Right lobe of liver (tissue), 6 donors: ENCODE measurements around the gene BMP7. TPM values are rescaled to one million over a fixed set of nuclear protein-coding genes. Genes with fewer than 3 reads are reported as not detected.
"Not testable (repeated sequence)": the region's sequence is repeated elsewhere in the genome, so short reads cannot be mapped to it uniquely, and the experiment has no call there.

Source experiments
- ATAC-seq, 4 donors: fragments of 200-7000 bp; cut with Tn5 transposase; one replicate each; pipeline ENCODE4 v1.9.1; 2020; ENCODE audit warnings: mild to moderate bottlenecking in 4 of 4, moderate library complexity in 4 of 4
- DNase-seq, 3 donors: peaks; one replicate each; pipeline ENCODE4 v3.0.0-alpha.2; 2020
- H3K27ac ChIP-seq, 3 donors: fragments of 200-600 bp; one replicate each; pipeline ENCODE4 v1.8.0; 2022
- H3K27me3 ChIP-seq, 2 donors: fragments of 200-600 bp; one replicate each; pipeline ENCODE4 v1.8.0; 2022
- H3K36me3 ChIP-seq, 4 donors: fragments of 200-600 bp; sonication (generic) in 1 of 4; one replicate each; pipeline versions ENCODE4 v1.5.1 to v1.8.0; 2017 to 2022; ENCODE audit warnings: control low read depth in 1 of 4
- H3K4me1 ChIP-seq, 4 donors: fragments of 200-600 bp; sonication (generic) in 1 of 4; one replicate each; pipeline versions ENCODE4 v1.5.1 to v1.8.0; 2017 to 2022; ENCODE audit warnings: control low read depth in 1 of 4
- H3K4me3 ChIP-seq, 3 donors: fragments of 200-600 bp; one replicate each; pipeline ENCODE4 v1.8.0; 2022
- H3K9me3 ChIP-seq, 4 donors: fragments of 200-600 bp; sonication (generic) in 1 of 4; one replicate each; pipeline versions ENCODE4 v1.5.1 to v1.8.0; 2017 to 2022; ENCODE audit warnings: control low read depth in 1 of 4
- CTCF ChIP-seq, 4 donors: fragments of 200-600 bp in 3 of 4; fragments of 450-650 bp in 1 of 4; IDR thresholded peaks; one replicate each; pipeline versions ENCODE4 v1.5.1 to v1.8.0; 2016 to 2022; ENCODE audit warnings: antibody characterized with exemption in 4 of 4, mild to moderate bottlenecking in 2 of 4
- POLR2A ChIP-seq: fragments of 450-650 bp; IDR thresholded peaks from one replicate; pipeline ENCODE4 v1.6.1; 2017; ENCODE audit warnings: antibody characterized with exemption, mild to moderate bottlenecking
- WGBS: methylation state at CpG from one replicate; pipeline ENCODE4 v1.1.6; 2018; ENCODE audit warnings: low coverage, low lambda C conversion rate; ENCODE audit not compliant: insufficient coverage; ENCODE audit errors: missing lambda C conversion rate; 5-methylcytosine and 5-hydroxymethylcytosine counted together
- intact Hi-C, 2 donors: fragments of 100-400 bp; cut with DNase I; formaldehyde crosslinking; loops; one replicate each; pipeline versions ENCODE4 v1.11.2 to v1.14.1; 2022
- total RNA-seq, 6 experiments: library from RNA; depleted of rRNA in 2 of 6; stranded (reverse); fragments of >200 nt in 2 of 6; fragmentation: NEBNext Ultra II Directional in 3 of 6; extraction: Animal tissue kit (Norgen Biotek cat#: 25700) in 3 of 6; gene quantifications; one replicate each; pipeline versions ENCODE4 v1.1.0 to v1.2.4, GENCODE V29; 2016 to 2023
- donor health status: DM: no; HTN: yes; CAD: no.
- donor health status: DM: no; HTN: no; CAD: no.
- donor health status: DM: no; HTN: no; CAD: no.
- donor health status: DM: no; HTN: yes; CAD: no.
- donor health status: DM: no; HTN: yes; CAD: no.

BMP7 gene
- total RNA-seq, 6 experiments from 2014 or later = not detected

- H3K27me3 ChIP-seq = no peaks in the 10 kb centered on the region
- 82% methylated on average over 7 of the region's 10 CpGs for WGBS
- no peaks in the 10 kb centered on the region for H3K36me3 ChIP-seq
- no peaks in the 10 kb centered on the region for H3K4me1 ChIP-seq
- H3K27ac ChIP-seq = no peak overlapping the region
- intact Hi-C loops = no loop called here
- no peak overlapping the region for H3K4me3 ChIP-seq
- no peak for DNase-seq
- H3K9me3 ChIP-seq = no peaks in the 10 kb centered on the region
- TF ChIP-seq CTCF (IDR thresholded peaks at IDR 0.05) (no peak), POLR2A (no peak)
- no peak for ATAC-seq
Measured at GRCh38 chr20:57280221-57280620, 13.8 kb upstream of the BMP7 start.

GRCh38 chr20:57279548-57279947, 13.1 kb upstream of the BMP7 start:
- not testable (repeated sequence) for H3K9me3 ChIP-seq, H3K27ac ChIP-seq

GRCh38 chr20:57278457-57278856, 12.0 kb upstream of the BMP7 start:
- H3K27me3 ChIP-seq = no peaks in the 10 kb centered on the region
- no peak overlapping the region for H3K4me3 ChIP-seq
- no peak for ATAC-seq
- DNase-seq = no peak
- intact Hi-C loops = no loop called here
- no peaks in the 10 kb centered on the region for H3K9me3 ChIP-seq
- H3K36me3 ChIP-seq = no peaks in the 10 kb centered on the region
- no peaks in the 10 kb centered on the region for H3K4me1 ChIP-seq
- H3K27ac ChIP-seq = no peak overlapping the region
- 28% methylated on average over 9 of the region's 9 CpGs for WGBS
- TF ChIP-seq POLR2A (no peak), CTCF (IDR thresholded peaks at IDR 0.05) (no peak)

More at GRCh38 chr20:57279548-57279947, 13.1 kb upstream of the BMP7 start:
- H3K36me3 ChIP-seq, ATAC-seq, H3K4me1 ChIP-seq, H3K27me3 ChIP-seq, H3K4me3 ChIP-seq, intact Hi-C loops, DNase-seq: not testable (repeated sequence)
- WGBS = 42% methylated on average over 3 of the region's 3 CpGs

- intact Hi-C loops = no loop called here
- Histone ChIP-seq H3K27me3 (no peaks in the 10 kb centered on the region), H3K4me1 (no peaks in the 10 kb centered on the region), H3K9me3 (no peaks in the 10 kb centered on the region), H3K36me3 (no peaks in the 10 kb centered on the region), H3K27ac (no peak overlapping the region), H3K4me3 (no peak overlapping the region)
- DNase-seq (no peak), ATAC-seq (peak in 1 of 4 donors; percentile 22)
- no peak for TF ChIP-seq CTCF (IDR thresholded peaks at IDR 0.05)
- no peak for TF ChIP-seq POLR2A
- 52% methylated on average over 3 of the region's 8 CpGs for WGBS
Measured at GRCh38 chr20:57277398-57278105, 11.1 kb upstream of the BMP7 start.

GRCh38 chr20:57276221-57276620, 9.8 kb upstream of the BMP7 start:
- no peak overlapping the region for H3K4me3 ChIP-seq
- DNase-seq = no peak
- WGBS = 52% methylated on average over 4 of the region's 5 CpGs
- no peak for ATAC-seq
- no peak overlapping the region for H3K27ac ChIP-seq
- no peaks in the 10 kb centered on the region for H3K4me1 ChIP-seq
- intact Hi-C loops = no loop called here
- no peaks in the 10 kb centered on the region for H3K36me3 ChIP-seq
- TF ChIP-seq CTCF (IDR thresholded peaks at IDR 0.05) = no peak
- TF ChIP-seq POLR2A = no peak
- H3K9me3 ChIP-seq = no peaks in the 10 kb centered on the region
- no peaks in the 10 kb centered on the region for H3K27me3 ChIP-seq
